Measurements from ENCODE around the gene SLC35D1. TPM values are rescaled to one million over a fixed set of nuclear protein-coding genes. Genes with fewer than 3 reads are reported as not detected.

The SLC35D1 gene
- total and polyA plus RNA-seq, 7 donors: 2.5 to 7.0 (median 5.9) TPM

GRCh38 chr1:67094191-67094590 lies 40.2 kb upstream of the SLC35D1 start:
- Histone ChIP-seq H3K9me3 (no peaks in the 10 kb centered on the region), H3K4me3 (no peak overlapping the region), H3K27ac (no peak overlapping the region), H3K27me3 (ENCODE audit: insufficient read depth in 3 of 3, low read length in 2 of 3) (no peaks in the 10 kb centered on the region), H3K4me1 (no peaks in the 10 kb centered on the region), H3K36me3 (ENCODE audit: insufficient read depth in 1 of 2, low read depth in 1 of 2) (no peaks in the 10 kb centered on the region)
- ATAC-seq (no peak), DNase-seq (no peak)
- WGBS, 3 donors: 88 to 95% (median 92%) methylated on average over 2 of the region's 2 CpGs
- intact Hi-C loops (cut with DNase I): no loop called here
- no peak for TF ChIP-seq CTCF (IDR thresholded peaks at IDR 0.05)

GRCh38 chr1:67089685-67090208 lies 35.8 kb upstream of the SLC35D1 start:
- Histone ChIP-seq H3K36me3 (ENCODE audit: insufficient read depth in 1 of 2, low read depth in 1 of 2) (no peaks in the 10 kb centered on the region), H3K4me1 (no peaks in the 10 kb centered on the region), H3K27me3 (ENCODE audit: insufficient read depth in 3 of 3, low read length in 2 of 3) (no peaks in the 10 kb centered on the region), H3K9me3 (no peaks in the 10 kb centered on the region), H3K27ac (no peak overlapping the region), H3K4me3 (no peak overlapping the region)
- 79 to 92% (median 90%) methylated on average over 1 of the region's 1 CpG for WGBS, 3 donors
- no peak for ATAC-seq
- DNase-seq: no peak
- intact Hi-C loops (cut with DNase I): no loop called here
- TF ChIP-seq CTCF (IDR thresholded peaks at IDR 0.05): no peak

GRCh38 chr1:67088440-67088839 lies 34.5 kb upstream of the SLC35D1 start:
- DNase-seq (no peak), ATAC-seq (no peak)
- 92 to 95% (median 95%) methylated on average over 1 of the region's 1 CpG for WGBS, 3 donors
- intact Hi-C loops (cut with DNase I): no loop called here
- H3K27ac ChIP-seq: no peak overlapping the region
- no peaks in the 10 kb centered on the region for H3K4me1 ChIP-seq
- H3K9me3 ChIP-seq: no peaks in the 10 kb centered on the region
- no peak for TF ChIP-seq CTCF (IDR thresholded peaks at IDR 0.05)
- H3K4me3 ChIP-seq: no peak overlapping the region
- no peaks in the 10 kb centered on the region for H3K36me3 ChIP-seq (ENCODE audit: insufficient read depth in 1 of 2, low read depth in 1 of 2)
- H3K27me3 ChIP-seq (ENCODE audit: insufficient read depth in 3 of 3, low read length in 2 of 3): no peaks in the 10 kb centered on the region

- ATAC-seq: no peak
- 32 to 40% (median 39%) methylated on average over 2 of the region's 2 CpGs for WGBS, 3 donors
- H3K9me3 ChIP-seq: no peaks in the 10 kb centered on the region
Observed at GRCh38 chr1:67085326-67085725, 31.4 kb upstream of the SLC35D1 start.

More at GRCh38 chr1:67085326-67085725, 31.4 kb upstream of the SLC35D1 start:
- DNase-seq: no peak
- TF ChIP-seq CTCF (IDR thresholded peaks at IDR 0.05): no peak
- no peak overlapping the region for H3K27ac ChIP-seq
- no peaks in the 10 kb centered on the region for H3K36me3 ChIP-seq (ENCODE audit: insufficient read depth in 1 of 2, low read depth in 1 of 2)
- H3K27me3 ChIP-seq (ENCODE audit: insufficient read depth in 3 of 3, low read length in 2 of 3): no peaks in the 10 kb centered on the region
- H3K4me1 ChIP-seq: no peaks in the 10 kb centered on the region
- intact Hi-C loops (cut with DNase I): no loop called here
- H3K4me3 ChIP-seq: no peak overlapping the region
